ENCODE data around the gene SLX4IP. TPM values are rescaled to one million over a fixed set of nuclear protein-coding genes. Genes with fewer than 3 reads are reported as not detected.

SLX4IP gene
- total and polyA plus RNA-seq, 2 of the 13 experiments (the other 11 are each of a cell fraction or from before 2014, with no cell fraction given) = 3.6 to 7.3 TPM

- TF ChIP-seq KIAA2018 (CRISPR knock-in tag; IDR thresholded peaks at IDR 0.05; ENCODE audit: borderline replicate concordance) = no peak
- no peak for TF ChIP-seq ZNF263 (CRISPR knock-in tag; IDR thresholded peaks at IDR 0.05)
- TF ChIP-seq CSRNP1 (CRISPR knock-in tag; IDR thresholded peaks at IDR 0.05) = no peak
- TF ChIP-seq GATAD2A (CRISPR knock-in tag; IDR thresholded peaks at IDR 0.05) = peak; percentile 93
- TF ChIP-seq BCL3 (CRISPR knock-in tag; IDR thresholded peaks at IDR 0.05) = no peak
- TF ChIP-seq ZMYM3 (CRISPR knock-in tag; IDR thresholded peaks at IDR 0.05) = no peak
- TF ChIP-seq MIER2 (CRISPR knock-in tag; IDR thresholded peaks at IDR 0.05) = peak; percentile 59; the same call in 1 of the 2 replicates
- TF ChIP-seq ZNF644 (CRISPR knock-in tag; IDR thresholded peaks at IDR 0.05; ENCODE audit: low read depth) = peak; percentile 97
- TF ChIP-seq ZNF713 (CRISPR knock-in tag; IDR thresholded peaks at IDR 0.05) = no peak
- no peak for TF ChIP-seq NR0B2 (CRISPR knock-in tag; IDR thresholded peaks at IDR 0.05)
- no peak for TF ChIP-seq HDAC6 (IDR thresholded peaks at IDR 0.05; ENCODE audit: low read depth, low read length)
- TF ChIP-seq SOX6 (IDR thresholded peaks at IDR 0.05) = no peak
- no peak; the same call in 1 of the 2 replicates for TF ChIP-seq SOX6 (CRISPR knock-in tag; IDR thresholded peaks at IDR 0.05)
- TF ChIP-seq MED8 (CRISPR knock-in tag; IDR thresholded peaks at IDR 0.05; ENCODE audit: insufficient replicate concordance) = no peak
- TF ChIP-seq ZNF720 (CRISPR knock-in tag; IDR thresholded peaks at IDR 0.05) = no peak
- no peak for TF ChIP-seq AGO2 (optimal IDR thresholded peaks at IDR 0.05; ENCODE audit: low read depth, low read length)
These were observed 76.6 kb downstream of the SLX4IP start (continued) for GRCh38 chr20:10511509-10512251.
